Epithelial cell of prostate (primary cell): Measurements from ENCODE around the gene NR2F6.

ENCODE experiments used
- DNase-seq: peaks from one replicate; pipeline ENCODE4 v3.0.0-alpha.2; 2011; ENCODE audit warnings: low read depth, low spot score
- H3K27ac ChIP-seq: fragments of 450-650 bp; 2 replicates; pipeline ENCODE4 v1.5.1; 2017; ENCODE audit warnings: mild to moderate bottlenecking

The NR2F6 gene

GRCh38 chr19:17242431-17243208, 3.1 kb downstream of the NR2F6 start:
- no peak for DNase-seq
- peak overlapping the region; percentile 84 for H3K27ac ChIP-seq

GRCh38 chr19:17240826-17241399, 4.8 kb downstream of the NR2F6 start:
- no peak for DNase-seq
- H3K27ac ChIP-seq, result no peak overlapping the region

GRCh38 chr19:17240062-17240752, 5.5 kb downstream of the NR2F6 start:
- no peak for DNase-seq
- no peak overlapping the region for H3K27ac ChIP-seq

- no peak overlapping the region for H3K27ac ChIP-seq
- DNase-seq, result no peak
Observed at GRCh38 chr19:17237747-17238706, 7.7 kb downstream of the NR2F6 start.

- peak overlapping the region; percentile 59 for H3K27ac ChIP-seq
- DNase-seq, result no peak
Observed at GRCh38 chr19:17236811-17237543, 8.7 kb downstream of the NR2F6 start.

- DNase-seq, result no peak
- peak overlapping the region; percentile 59 for H3K27ac ChIP-seq
Observed at GRCh38 chr19:17235971-17236777, 9.5 kb downstream of the NR2F6 start.

- peak overlapping the region; percentile 59 for H3K27ac ChIP-seq
- no peak for DNase-seq
Observed at GRCh38 chr19:17235300-17235970, 10.3 kb downstream of the NR2F6 start.

GRCh38 chr19:17234911-17235299, 10.8 kb downstream of the NR2F6 start:
- no peak for DNase-seq

GRCh38 chr19:17232258-17232657, 13.5 kb downstream of the NR2F6 start:
- no peak overlapping the region for H3K27ac ChIP-seq
- no peak for DNase-seq

More at GRCh38 chr19:17234911-17235299, 10.8 kb downstream of the NR2F6 start:
- peak overlapping the region; percentile 59 for H3K27ac ChIP-seq

- no peak for DNase-seq
- H3K27ac ChIP-seq, result no peak overlapping the region
Observed at GRCh38 chr19:17229890-17230289, 15.8 kb downstream of the NR2F6 start.

- DNase-seq, result no peak
- H3K27ac ChIP-seq, result no peak overlapping the region
Observed at GRCh38 chr19:17227798-17228367, 17.8 kb downstream of the NR2F6 start.

GRCh38 chr19:17226002-17226933, 19.5 kb downstream of the NR2F6 start, which contains the start of gene OCEL1:
Gene OCEL1 (plus strand): TSS chr19:17226226. CDS start chr19:17226248, 22 bp downstream.
- H3K27ac ChIP-seq, result peak within 1 kb of the TSS; percentile 74
- DNase-seq, result peak; percentile 85

GRCh38 chr19:17225053-17225452, 20.7 kb downstream of the NR2F6 start:
- H3K27ac ChIP-seq, result no peak overlapping the region
- DNase-seq, result no peak

- H3K27ac ChIP-seq, result no peak overlapping the region
- no peak for DNase-seq
Observed at GRCh38 chr19:17220207-17220758, 25.4 kb downstream of the NR2F6 start.

GRCh38 chr19:17219286-17219685, 26.4 kb downstream of the NR2F6 start:
- H3K27ac ChIP-seq, result no peak overlapping the region
- DNase-seq, result no peak

GRCh38 chr19:17216058-17216670, 29.6 kb downstream of the NR2F6 start:
- no peak for DNase-seq
- no peak overlapping the region for H3K27ac ChIP-seq
